ENCODE results near the gene SRRM3.
"Not testable (repeated sequence)": the region's sequence is repeated elsewhere in the genome, so short reads cannot be mapped to it uniquely, and the experiment has no call there.

Gene SRRM3

DNA sequence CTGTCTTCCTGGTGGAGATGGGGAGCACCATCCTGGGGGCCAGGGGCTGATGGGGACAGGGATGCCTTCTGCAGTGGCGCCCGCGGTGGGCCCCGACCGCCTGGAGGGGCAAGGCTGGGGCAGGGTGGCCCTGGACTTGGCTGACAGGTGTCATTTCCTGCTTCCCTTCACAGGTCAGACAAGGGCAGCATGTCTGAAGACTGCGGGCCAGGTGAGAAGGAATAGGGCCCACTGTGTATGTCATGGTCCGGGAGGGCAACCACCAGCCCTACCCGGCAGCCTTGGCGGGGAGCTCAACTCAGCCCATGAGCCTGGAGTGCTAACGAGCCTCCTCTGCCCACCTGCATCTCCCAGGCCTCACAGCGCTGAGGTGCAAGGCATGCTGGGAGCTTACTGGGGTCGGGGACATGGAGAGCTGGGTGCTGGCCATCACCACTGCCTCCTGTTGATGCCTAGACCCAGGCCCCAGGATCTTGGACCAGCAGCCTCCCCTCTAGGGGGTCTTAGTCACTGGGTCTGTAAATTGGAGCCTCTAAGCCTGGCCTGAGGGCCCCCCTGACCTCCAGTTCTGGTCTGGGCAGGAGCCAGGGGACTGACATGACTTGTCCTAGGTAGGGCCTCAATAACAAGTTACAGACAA is 28.0 kb upstream of the SRRM3 start:
- Mint-ChIP-seq H3K27ac (no peak overlapping the region), H3K36me3 (ENCODE audit: low read depth) (no peaks in the 10 kb centered on the region), H3K27me3 (peaks cover 2% of the 10 kb centered on the region), H3K4me1 (ENCODE audit: low read depth) (peaks cover 7% of the 10 kb centered on the region), H3K9me3 (no peaks in the 10 kb centered on the region), H3K4me3 (no peak overlapping the region)
- intact Hi-C loops (cut with micrococcal nuclease): no loop called here

DNA sequence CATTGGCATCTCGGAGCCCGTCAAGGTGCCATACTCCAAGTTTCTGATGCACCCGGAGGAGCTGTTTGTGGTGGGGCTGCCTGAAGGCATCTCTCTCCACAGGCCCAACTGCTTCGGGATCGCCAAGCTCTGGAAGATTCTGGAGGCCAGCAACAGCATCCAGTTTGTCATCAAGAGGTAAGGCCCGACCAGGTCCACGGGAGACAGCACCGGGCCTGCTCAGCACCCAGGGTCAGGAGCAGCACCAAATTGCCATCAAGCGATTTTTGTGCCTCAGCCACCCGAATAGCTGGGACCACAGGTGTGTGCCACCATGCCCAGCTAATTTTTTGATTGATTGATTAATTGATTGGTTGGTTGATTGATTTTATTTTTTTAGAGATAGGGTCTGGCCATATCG is 24.7 kb upstream of the SRRM3 start:
- H3K27me3 Mint-ChIP-seq; H3K4me1 Mint-ChIP-seq (ENCODE audit: low read depth); H3K36me3 Mint-ChIP-seq (ENCODE audit: low read depth); H3K27ac Mint-ChIP-seq; intact Hi-C loops (cut with micrococcal nuclease); H3K9me3 Mint-ChIP-seq; H3K4me3 Mint-ChIP-seq: not testable (repeated sequence)

DNA sequence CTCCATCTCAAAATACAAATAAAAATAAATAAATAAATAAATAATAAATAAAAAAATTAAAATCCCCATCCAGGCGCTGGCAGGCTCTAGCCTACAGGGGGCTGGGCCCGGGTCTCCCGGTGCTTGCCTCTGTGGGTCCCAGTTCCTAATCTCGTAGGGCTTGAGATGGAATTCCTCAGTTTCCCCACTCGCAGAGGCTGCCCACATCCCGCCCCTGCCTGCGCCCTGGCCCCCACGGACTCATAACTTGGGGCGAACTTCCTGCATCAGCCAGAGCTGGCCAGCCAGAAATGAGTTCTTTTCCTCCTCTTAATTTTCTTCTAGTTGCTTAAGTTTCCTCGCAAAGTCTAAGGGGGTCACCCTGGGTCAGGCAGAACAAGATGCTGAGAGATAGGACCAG is 22.0 kb upstream of the SRRM3 start:
- Mint-ChIP-seq H3K36me3 (ENCODE audit: low read depth) (no peaks in the 10 kb centered on the region), H3K27me3 (peaks cover 4% of the 10 kb centered on the region), H3K27ac (no peak overlapping the region), H3K4me3 (no peak overlapping the region), H3K4me1 (ENCODE audit: low read depth) (peaks cover 7% of the 10 kb centered on the region), H3K9me3 (no peaks in the 10 kb centered on the region)
- intact Hi-C loops (cut with micrococcal nuclease): no loop called here

DNA sequence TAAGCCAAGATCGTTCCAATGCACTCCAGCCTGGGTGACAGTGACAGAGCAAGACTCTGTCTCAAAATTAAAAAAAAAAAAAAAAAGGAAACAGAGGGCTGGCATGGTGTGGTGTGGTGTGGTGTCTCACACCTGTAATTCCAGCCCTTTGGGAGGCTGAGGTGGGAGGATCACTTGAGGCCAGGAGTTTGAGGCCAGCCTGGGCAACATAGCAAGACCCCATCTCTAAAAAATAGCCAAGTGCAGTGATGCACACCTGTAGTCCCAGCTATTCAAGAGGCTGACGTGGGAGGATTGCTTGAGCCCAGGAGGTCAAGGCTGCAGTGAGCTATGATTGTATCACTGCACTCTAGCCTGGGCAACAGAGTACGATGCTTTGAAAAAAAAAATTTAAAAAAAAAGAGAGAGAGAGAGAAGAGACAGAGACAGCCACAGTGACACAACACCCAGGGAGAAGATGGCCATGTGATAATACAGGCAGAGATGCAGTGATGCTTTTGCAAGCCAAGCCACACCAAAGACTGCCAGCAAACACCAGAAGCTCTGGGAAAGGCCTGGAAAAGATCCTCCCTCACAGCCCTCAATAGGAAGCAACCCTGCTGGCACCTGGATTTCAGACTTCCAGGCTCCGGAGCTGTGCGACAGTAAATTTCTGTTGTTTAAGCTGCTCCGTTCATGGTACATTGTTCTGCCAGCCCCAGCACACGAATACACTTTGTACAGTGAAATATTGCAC is 19.3 kb upstream of the SRRM3 start:
- Mint-ChIP-seq H3K9me3 (no peaks in the 10 kb centered on the region), H3K4me1 (ENCODE audit: low read depth) (peaks cover 7% of the 10 kb centered on the region)
- intact Hi-C loops (cut with micrococcal nuclease): no loop called here

DNA sequence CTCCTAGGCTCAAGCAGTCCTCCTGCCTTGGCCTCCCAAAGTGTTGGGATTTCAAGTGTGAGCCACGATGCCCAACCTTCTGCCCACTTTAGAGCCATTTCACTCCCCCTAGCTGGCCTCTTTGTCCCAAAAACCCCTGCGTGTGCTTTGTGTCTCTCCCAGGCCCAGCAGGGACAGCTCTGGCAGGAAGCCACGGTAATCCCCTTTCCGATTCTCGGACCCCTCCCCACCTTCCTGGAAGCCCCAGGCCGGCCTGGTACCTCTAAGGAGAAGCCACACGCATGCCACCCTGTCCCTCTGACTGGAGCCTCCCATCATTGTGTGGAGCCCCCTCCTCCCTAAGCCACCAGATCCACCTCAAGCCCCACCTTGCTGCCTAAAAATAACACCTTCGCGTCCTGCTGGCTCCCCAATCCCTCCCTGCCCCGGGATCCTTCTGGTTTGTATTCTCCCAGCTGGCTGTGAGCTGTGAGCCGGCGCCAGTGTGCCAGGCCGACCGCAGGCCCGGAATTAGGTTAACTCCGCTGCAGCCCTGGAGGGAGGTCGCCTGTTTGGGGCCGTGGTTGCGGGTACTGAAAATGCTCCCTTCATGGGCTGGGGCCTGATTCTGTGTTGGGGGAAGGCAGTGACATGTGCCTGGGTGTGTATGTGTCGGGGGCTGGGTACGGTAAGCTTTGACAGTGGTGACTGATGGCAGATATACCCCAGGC is 16.4 kb upstream of the SRRM3 start:
- no peaks in the 10 kb centered on the region for H3K4me1 Mint-ChIP-seq (ENCODE audit: low read depth)
- no peak overlapping the region for H3K4me3 Mint-ChIP-seq
- intact Hi-C loops (cut with micrococcal nuclease): no loop called here
- peaks cover 9% of the 10 kb centered on the region for H3K27me3 Mint-ChIP-seq
- H3K36me3 Mint-ChIP-seq (ENCODE audit: low read depth): no peaks in the 10 kb centered on the region
- no peak overlapping the region for H3K27ac Mint-ChIP-seq
- no peaks in the 10 kb centered on the region for H3K9me3 Mint-ChIP-seq

More for the DNA sequence above, 19.3 kb upstream of the SRRM3 start:
- H3K27me3 Mint-ChIP-seq: peaks cover 11% of the 10 kb centered on the region
- no peak overlapping the region for H3K27ac Mint-ChIP-seq
- no peaks in the 10 kb centered on the region for H3K36me3 Mint-ChIP-seq (ENCODE audit: low read depth)
- H3K4me3 Mint-ChIP-seq: no peak overlapping the region

DNA sequence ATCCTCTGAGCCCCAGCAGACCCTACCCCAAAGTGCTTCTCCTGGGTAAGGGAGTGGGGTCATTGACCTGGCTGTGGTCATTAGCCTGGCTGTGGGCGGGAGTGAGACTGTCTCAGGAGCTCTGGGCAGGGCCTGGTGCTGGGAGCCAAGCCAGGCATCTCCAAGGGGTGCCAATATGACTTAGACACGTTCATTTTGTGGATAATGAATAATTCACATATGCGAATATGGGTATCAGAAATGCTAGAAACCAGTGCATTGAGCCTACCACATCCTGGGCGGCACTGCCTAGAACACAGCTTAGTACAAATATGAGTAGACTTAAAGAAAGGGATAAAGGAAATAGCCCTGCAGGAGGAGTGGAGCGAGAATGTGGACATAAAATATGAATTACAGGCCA is 14.4 kb upstream of the SRRM3 start:
- Mint-ChIP-seq H3K4me3 (no peak overlapping the region), H3K9me3 (peaks cover 8% of the 10 kb centered on the region), H3K27ac (no peak overlapping the region), H3K36me3 (ENCODE audit: low read depth) (no peaks in the 10 kb centered on the region), H3K27me3 (peaks cover 9% of the 10 kb centered on the region), H3K4me1 (ENCODE audit: low read depth) (no peaks in the 10 kb centered on the region)
- intact Hi-C loops (cut with micrococcal nuclease): no loop called here

DNA sequence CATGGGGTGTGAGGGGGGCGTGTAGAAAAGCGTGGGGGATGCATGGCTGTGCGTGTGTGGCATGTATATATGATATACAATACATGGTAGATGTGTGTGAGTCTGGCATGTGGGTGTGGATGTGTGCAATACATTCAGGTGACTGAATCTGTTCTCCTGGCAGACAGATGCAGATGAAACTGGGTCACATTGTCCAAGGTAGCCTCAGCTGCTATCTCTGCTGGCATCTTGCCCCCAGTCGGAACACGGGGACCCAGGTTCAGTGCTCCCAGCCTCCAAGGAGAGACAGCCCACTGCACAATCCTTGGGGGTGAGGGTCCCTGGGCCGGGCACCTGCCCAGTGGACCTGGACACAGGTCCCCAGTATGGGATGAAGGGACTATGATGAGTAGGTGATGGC is 12.4 kb upstream of the SRRM3 start:
- Mint-ChIP-seq H3K27me3 (peaks cover 9% of the 10 kb centered on the region), H3K4me1 (ENCODE audit: low read depth) (no peaks in the 10 kb centered on the region), H3K4me3 (no peak overlapping the region), H3K27ac (no peak overlapping the region), H3K9me3 (peaks cover 8% of the 10 kb centered on the region), H3K36me3 (ENCODE audit: low read depth) (no peaks in the 10 kb centered on the region)
- intact Hi-C loops (cut with micrococcal nuclease): no loop called here

DNA sequence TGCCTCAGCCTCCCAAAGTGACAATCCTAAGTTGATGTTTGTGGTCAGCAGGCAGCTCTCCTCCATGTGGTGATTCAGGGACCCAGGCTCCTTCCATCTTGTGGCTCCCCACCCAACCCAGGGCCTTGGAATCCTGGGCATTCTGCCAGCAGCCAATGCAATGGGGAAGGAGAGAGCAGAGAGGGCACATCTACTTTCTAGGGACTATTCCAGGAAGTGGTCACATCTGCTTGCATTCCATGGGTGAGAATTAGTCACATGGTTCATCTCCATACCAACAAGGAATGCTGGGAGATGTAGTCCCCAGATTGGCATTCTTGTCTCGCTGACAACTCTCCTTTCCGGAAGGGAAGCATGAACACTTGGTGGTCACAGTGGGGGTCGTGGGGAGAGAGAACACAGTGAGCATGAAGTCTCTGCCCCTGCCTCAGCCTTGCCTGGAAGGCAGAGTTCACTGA is 9.9 kb upstream of the SRRM3 start:
- Mint-ChIP-seq H3K36me3 (ENCODE audit: low read depth) (no peaks in the 10 kb centered on the region), H3K27me3 (peaks cover 8% of the 10 kb centered on the region), H3K9me3 (peaks cover 8% of the 10 kb centered on the region), H3K27ac (no peak overlapping the region), H3K4me3 (no peak overlapping the region), H3K4me1 (ENCODE audit: low read depth) (peaks cover 8% of the 10 kb centered on the region)
- intact Hi-C loops (cut with micrococcal nuclease): no loop called here

DNA sequence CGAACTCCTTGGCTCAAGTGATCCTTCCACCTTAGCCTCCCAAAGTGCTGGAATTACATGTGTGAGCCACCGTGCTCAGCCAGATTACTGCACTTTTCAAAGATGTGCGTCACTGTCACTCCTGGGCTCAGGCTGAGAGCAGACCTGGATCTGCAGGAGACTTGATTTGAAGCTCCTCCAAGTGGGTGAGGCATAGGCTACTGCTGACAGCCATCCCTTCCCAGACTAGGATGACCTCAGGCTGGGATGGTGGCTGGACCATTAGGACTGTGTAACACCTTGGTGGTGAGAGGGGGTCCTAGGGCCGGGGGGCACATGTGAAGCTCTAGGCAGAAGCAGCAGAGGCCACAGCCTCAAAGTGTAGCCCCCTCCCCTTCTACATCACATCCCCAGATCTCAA is 8.2 kb upstream of the SRRM3 start:
- Mint-ChIP-seq H3K27me3 (peaks cover 10% of the 10 kb centered on the region), H3K4me3 (no peak overlapping the region), H3K4me1 (ENCODE audit: low read depth) (peaks cover 8% of the 10 kb centered on the region), H3K36me3 (ENCODE audit: low read depth) (no peaks in the 10 kb centered on the region), H3K27ac (no peak overlapping the region), H3K9me3 (peaks cover 8% of the 10 kb centered on the region)
- intact Hi-C loops (cut with micrococcal nuclease): no loop called here

DNA sequence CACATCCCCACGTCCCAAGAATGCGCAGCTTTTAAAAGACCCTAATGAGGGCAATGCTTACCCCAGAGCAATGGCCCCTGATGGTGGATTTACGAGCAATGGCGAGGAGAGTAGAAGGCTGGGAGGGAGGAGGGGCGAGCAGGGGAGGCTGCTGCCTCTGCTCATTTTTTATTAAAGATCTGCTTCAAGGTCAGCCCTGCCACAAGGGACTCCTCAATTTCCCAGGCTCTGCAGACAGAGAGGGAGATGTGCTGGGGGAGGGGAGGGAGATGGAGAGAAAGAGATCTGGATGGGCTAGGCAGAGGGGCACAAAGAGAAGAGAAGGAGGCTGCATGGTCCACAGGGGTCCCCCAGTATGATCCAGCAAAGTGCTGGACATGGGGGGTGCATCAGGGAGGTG is 7.8 kb upstream of the SRRM3 start:
- no peaks in the 10 kb centered on the region for H3K36me3 Mint-ChIP-seq (ENCODE audit: low read depth)
- intact Hi-C loops (cut with micrococcal nuclease): no loop called here
- peaks cover 8% of the 10 kb centered on the region for H3K9me3 Mint-ChIP-seq
- no peak overlapping the region for H3K4me3 Mint-ChIP-seq
- no peak overlapping the region for H3K27ac Mint-ChIP-seq
- peaks cover 10% of the 10 kb centered on the region for H3K27me3 Mint-ChIP-seq
- peaks cover 8% of the 10 kb centered on the region for H3K4me1 Mint-ChIP-seq (ENCODE audit: low read depth)

DNA sequence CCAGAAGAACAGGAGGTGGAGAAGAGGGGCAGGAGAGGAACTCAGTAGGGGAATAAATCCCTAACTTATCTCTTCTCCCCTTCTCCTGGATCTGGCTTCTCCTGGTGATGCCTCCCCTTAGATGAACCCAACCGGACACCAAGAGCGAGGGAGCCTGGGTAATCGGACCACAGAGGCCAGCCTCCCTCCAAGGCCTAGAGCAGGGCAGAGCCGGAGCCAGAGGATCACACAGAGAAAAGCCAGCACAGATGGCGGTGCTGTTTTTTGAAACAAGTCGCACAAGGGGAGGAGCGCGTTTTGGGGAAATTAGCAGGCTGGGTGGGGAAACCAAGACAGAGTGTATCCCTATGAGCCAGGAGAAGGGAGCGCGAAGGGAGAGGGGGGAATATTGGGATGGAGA is 4.9 kb upstream of the SRRM3 start:
- Mint-ChIP-seq H3K27ac (no peak overlapping the region), H3K4me1 (ENCODE audit: low read depth) (peaks cover 8% of the 10 kb centered on the region)

DNA sequence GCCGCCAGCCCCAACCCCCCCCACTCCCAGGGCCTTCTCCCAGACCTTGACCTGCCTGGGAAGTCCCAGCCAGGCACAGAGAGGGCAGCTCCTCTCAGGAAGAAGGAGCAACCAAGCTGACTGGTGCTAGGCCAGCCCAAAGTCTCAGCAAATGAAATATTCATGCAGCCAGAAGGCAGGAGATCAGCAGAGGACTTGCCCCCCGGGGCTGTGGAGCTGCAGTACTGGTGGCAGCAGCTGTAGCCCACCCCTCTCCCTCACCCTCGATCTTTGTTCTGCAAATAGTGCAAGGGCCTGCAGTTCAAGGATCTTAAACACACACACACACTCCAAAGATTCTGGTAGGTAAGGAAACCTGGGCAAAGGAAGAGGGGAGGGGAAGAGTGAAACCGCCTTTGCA is 3.5 kb upstream of the SRRM3 start:
- H3K4me3 Mint-ChIP-seq: no peak overlapping the region
- no peaks in the 10 kb centered on the region for H3K36me3 Mint-ChIP-seq (ENCODE audit: low read depth)
- peaks cover 8% of the 10 kb centered on the region for H3K4me1 Mint-ChIP-seq (ENCODE audit: low read depth)
- H3K27ac Mint-ChIP-seq: no peak overlapping the region
- intact Hi-C loops (cut with micrococcal nuclease): no loop called here
- H3K27me3 Mint-ChIP-seq: peaks cover 38% of the 10 kb centered on the region
- H3K9me3 Mint-ChIP-seq: no peaks in the 10 kb centered on the region

More for the DNA sequence above, 4.9 kb upstream of the SRRM3 start:
- intact Hi-C loops (cut with micrococcal nuclease): no loop called here
- peaks cover 5% of the 10 kb centered on the region for H3K9me3 Mint-ChIP-seq
- H3K4me3 Mint-ChIP-seq: no peak overlapping the region
- H3K36me3 Mint-ChIP-seq (ENCODE audit: low read depth): no peaks in the 10 kb centered on the region
- H3K27me3 Mint-ChIP-seq: peaks cover 26% of the 10 kb centered on the region

DNA sequence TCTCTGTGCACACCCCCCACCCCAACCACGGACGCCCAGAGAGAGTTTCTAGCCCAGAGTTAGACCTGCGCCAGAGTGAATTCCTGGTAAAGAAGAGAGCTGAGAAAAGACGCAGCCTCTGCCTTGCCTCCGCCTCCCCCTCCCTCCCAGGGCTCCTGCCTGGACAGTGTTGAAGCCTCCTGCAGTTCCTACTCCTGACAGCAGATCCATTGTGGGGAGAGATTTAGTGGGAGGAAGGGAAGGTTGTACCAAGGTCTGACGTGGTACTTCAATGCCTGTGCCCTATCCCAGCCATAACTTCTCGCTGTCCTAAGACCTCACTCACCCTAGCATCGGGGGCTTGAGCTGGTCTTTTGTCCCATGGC is 952 bp downstream of the SRRM3 start:
- H3K27me3 Mint-ChIP-seq: peaks cover 40% of the 10 kb centered on the region
- H3K9me3 Mint-ChIP-seq: no peaks in the 10 kb centered on the region
- intact Hi-C loops (cut with micrococcal nuclease): no loop called here
- H3K36me3 Mint-ChIP-seq (ENCODE audit: low read depth): no peaks in the 10 kb centered on the region
- H3K4me3 Mint-ChIP-seq: no peak overlapping the region
- no peak overlapping the region for H3K27ac Mint-ChIP-seq
- H3K4me1 Mint-ChIP-seq (ENCODE audit: low read depth): no peaks in the 10 kb centered on the region

DNA sequence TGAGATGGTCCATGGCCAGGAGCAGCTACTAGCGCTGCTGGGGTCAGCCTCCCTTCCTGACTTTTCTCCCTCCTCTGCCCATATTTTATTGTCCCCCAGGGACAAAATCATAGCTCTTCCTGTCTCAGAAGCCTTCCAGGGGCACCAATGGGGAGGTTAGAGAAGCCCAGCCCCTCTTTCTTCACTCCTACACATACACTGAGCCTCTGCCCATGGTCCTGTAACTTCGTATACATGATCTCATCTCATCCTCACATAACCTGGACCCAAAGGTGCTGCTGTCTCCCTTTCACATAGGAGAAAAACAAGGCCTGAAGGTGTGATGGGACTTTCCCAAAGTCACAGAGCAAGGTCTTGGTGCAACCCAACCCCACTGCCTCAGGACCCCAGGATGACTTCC is 2.5 kb downstream of the SRRM3 start:
- Mint-ChIP-seq H3K4me3 (no peak overlapping the region), H3K36me3 (ENCODE audit: low read depth) (no peaks in the 10 kb centered on the region), H3K9me3 (no peaks in the 10 kb centered on the region), H3K27ac (no peak overlapping the region), H3K4me1 (ENCODE audit: low read depth) (no peaks in the 10 kb centered on the region), H3K27me3 (peaks cover 44% of the 10 kb centered on the region)
- intact Hi-C loops (cut with micrococcal nuclease): no loop called here
